ENCODE measurements around the gene GPC2.

GPC2 gene

DNA sequence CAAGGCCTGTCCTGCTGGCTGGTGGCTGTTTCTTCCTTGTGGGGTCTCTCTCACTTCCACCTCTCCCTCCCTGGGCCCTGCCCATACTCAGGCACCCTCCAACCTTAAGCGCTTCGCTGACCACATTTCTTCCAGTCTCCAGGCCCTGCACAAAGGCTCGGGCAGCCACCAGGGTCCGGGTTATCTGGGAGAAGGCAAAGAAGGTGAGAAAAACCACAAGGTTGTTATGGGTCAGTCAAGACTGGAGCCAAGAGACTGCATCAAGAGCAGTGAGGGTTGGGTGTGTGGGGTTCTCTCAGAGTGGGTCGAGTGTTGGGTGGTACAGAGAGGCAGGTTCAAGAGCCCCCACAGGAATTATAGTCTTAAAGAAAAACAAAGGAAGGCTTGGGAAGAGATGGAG lies 2.6 kb downstream of the GPC2 start:
- TF ChIP-seq, protein P1, sequence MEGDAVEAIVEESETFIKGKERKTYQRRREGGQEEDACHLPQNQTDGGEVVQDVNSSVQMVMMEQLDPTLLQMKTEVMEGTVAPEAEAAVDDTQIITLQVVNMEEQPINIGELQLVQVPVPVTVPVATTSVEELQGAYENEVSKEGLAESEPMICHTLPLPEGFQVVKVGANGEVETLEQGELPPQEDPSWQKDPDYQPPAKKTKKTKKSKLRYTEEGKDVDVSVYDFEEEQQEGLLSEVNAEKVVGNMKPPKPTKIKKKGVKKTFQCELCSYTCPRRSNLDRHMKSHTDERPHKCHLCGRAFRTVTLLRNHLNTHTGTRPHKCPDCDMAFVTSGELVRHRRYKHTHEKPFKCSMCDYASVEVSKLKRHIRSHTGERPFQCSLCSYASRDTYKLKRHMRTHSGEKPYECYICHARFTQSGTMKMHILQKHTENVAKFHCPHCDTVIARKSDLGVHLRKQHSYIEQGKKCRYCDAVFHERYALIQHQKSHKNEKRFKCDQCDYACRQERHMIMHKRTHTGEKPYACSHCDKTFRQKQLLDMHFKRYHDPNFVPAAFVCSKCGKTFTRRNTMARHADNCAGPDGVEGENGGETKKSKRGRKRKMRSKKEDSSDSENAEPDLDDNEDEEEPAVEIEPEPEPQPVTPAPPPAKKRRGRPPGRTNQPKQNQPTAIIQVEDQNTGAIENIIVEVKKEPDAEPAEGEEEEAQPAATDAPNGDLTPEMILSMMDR (conservative IDR thresholded peaks at IDR 0.05) = no peak
- H3K27ac ChIP-seq = no peak overlapping the region

DNA sequence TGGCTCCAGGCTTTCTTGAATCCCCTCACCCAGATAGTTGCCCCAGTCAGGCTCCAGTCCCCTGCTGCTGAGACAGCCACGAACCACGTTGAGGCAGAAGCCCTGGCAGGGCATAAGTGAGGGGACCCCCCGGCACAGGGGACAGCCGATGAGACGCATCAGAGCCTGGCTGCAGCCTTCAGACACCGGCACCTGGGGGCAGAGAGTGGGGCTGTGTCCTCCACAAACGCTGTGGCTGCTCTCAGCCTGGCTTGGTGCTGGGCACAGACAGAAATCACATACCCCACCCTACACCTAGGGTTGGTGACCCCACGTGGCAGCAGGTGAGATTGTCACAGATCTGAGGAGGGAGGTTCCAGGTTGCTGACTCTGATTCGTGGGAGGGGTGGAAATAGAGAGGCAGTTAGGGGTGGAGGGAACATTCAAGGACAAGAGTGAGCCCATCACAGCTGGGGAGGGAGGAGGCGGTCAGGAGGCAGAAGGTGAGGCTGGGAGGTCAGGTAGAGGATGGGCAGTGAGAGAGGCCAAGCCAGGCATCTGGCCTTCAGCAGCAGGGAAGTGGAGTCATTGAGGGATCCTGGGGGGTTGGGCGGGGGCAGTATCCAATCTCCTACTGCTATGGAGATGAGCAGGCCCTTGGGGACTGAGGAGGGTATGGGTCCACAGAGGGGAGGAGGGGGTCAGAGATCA lies 3.2 kb downstream of the GPC2 start:
- TF ChIP-seq, protein P1 (conservative IDR thresholded peaks at IDR 0.05) = no peak
- no peak overlapping the region for H3K27ac ChIP-seq

DNA sequence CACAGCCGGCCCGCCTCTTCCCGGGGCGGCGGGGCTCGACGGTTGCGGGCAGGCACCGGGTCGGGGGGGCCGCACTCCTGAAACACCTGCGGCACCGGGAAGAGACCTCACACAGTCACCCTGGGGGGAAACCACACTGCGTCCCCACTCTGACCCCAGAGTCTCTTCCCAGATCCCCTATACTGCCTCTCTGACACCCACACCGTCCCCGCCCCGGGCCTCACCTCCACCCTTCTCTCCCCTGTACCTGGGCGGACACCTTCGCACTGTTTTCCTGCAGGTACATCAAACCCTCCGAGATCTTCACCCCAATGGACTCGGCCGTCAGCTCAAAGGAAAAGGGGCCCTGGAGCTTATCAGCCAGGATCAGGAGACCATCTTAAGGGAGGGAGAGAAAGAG lies 5.3 kb downstream of the GPC2 start:
- TF ChIP-seq, protein P1 (conservative IDR thresholded peaks at IDR 0.05) = no peak
- H3K27ac ChIP-seq = no peak overlapping the region

DNA sequence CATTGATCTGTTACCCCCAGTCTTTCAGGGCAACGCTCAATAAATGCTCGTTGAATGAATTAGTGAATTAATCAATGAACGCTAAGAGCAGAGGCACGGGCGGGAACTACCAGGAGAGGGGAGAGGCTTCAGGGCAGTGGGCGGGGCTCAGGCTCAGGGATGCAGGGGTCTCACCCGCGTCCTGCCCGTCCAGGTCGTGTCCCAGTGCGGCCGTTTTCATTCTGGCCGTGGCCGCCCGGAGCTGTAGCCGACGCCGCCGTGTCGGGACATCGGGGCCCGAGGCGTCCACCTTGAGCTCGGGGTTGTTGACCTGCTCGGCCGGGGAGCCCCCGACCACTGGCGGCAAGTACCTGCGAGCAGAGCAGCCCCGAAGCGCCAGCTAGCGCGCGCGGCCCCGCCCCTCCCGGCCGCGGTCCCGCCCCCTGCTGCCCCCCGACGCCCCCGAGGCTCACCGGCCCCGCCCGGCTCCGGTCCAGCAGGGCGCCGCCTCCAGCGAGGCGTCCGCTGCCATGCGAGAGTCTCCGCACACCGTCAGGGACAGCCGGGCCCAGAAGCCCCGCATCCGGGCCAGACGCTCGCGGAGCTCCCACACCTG lies 6.0 kb downstream of the GPC2 start:
- TF ChIP-seq, protein P1 (conservative IDR thresholded peaks at IDR 0.05) = no peak
- H3K27ac ChIP-seq = no peak overlapping the region

DNA sequence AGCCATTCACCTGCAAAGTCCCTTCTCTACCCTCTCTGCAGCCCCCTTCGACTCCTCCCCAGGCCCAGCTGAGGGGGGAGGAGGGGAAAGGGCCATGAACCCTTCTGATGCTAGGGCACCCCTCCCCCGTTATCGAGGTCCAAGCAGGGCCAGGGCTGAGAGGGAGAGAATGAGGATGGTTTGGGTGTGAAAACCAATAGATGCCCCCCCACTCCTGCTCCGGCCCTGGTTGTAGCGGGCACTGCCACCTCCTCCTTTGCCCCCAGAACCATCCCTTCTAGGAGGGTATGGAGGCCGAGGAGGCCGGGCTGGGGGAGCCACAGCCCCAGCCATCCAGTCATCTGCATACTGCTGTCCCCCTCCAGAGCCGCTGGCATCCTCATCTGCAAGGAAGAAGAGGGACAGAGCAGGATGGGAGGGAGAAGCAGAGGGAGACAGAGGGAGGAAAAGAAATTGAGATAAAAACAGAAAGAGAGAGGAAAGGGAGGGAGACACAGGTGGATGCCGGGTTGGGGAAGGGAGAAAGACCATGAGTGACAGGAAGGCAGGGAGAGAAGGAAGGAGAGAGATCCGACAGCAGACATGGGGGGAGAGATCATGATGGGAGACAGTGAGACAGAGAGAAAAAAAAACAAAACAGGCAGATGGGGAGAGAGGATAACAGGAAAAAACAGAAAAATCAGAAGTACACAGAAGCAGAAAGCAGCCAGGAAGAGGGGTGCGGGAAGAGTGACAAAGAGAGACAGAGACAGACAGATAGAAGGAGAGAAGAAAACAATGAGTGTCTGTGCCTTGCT lies 6.9 kb downstream of the GPC2 start:
- no peak overlapping the region for H3K27ac ChIP-seq
- TF ChIP-seq, protein P1 (conservative IDR thresholded peaks at IDR 0.05) = no peak

DNA sequence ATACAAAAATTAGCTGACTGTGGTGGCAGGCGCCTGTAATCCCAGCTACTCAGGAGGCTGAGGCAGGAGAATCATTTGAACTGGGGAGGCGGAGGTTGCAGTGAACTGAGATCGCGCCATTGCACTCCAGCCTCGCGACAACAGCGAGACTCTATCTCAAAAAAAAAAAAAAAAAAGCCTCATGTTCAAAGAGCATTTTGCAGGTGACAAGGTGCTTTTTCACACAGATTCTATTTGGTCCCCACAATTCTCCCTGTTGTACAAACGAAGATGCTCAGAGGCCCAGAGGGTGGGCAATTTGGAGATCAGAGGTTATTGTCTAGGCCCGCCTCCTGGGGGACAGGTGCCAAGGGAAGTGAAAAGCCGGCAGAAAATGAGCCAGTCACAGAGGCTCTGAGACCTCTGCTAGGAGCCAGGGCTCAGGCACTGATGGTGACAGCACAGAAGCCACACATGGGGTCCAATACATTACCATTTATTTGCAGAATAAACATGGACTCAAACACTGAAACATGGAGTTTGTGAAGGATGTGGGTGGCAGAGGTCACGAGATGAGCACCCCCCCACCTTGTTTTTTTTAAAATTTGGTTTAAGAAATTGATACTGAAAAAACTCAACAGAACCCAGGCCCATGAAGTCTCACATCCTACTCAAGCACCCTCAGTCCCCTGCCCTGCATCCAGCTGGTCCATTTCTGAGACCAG lies 7.9 kb downstream of the GPC2 start:
- TF ChIP-seq, protein P1 (conservative IDR thresholded peaks at IDR 0.05) = no peak
- H3K27ac ChIP-seq = no peak overlapping the region

DNA sequence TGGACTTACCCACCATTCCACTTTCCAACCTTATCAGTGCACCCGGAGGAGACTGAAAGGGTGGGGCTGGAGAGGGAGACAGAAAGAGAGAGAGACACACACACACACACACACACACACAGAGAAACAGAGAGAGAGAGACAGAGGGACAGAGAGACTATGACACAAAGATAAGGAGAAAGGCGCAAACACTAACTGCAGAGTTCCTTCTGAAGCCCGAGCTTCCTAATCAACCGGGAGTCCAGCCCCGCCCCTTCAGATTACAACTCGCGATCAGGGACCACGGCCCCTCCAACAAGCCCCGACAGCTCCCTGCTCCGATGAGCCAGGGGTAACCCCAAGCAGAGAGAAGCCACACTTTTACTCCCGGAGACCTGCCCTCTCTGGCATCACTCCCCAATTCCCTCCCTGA lies 9.3 kb downstream of the GPC2 start:
- H3K27ac ChIP-seq = no peak overlapping the region
- TF ChIP-seq, protein P1 (conservative IDR thresholded peaks at IDR 0.05) = no peak

All from VCaP (cell line).